ENCODE results near the gene MIEF1.

MIEF1 gene

DNA sequence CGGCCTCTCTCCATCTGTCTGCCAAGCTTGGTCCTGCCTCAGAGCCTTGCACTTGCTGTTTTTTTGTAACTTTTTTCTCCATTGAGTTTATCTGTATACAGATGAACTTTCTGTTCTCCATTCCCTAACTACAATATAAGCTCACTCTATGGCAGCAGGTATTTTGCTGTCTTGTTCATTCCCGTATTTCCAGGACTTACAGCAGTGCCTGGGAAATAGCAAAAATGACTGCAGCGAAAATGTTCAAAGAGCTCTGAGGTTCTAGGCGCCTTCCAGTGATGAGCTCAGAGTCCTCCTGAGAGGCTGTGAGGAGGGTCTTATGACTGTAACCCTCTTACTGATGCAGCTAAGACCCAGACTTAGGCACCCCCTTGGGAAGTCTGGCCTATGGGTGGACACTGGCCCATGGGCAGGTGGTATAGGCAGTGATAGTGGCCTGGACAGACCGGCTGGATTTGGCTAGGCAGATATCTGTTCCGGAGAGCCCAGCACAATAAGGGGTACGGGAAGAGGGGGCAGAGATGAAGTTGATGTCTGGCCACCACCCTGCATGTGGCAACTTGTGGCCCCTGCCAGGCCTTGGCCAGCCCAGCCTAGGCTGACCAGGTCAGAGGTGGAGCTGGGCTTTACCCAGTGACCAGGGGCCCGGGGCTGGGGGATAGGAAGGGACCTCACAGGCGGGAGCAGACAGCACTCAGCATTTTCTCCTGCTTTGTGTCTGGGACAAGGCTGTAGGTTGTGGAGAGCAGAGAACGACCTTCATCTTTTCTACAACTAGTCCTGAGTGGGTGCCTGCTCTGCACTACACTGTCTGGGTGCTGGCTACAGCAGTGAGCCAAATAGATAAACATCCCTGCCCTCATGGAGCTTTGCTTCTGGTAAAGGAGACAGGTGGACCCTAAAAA lies 22.9 kb downstream of the MIEF1 start:
- peaks cover 32% of the 10 kb centered on the region for H3K36me3 ChIP-seq (ENCODE audit: control insufficient read depth, insufficient read depth, low read length)
- H3K27ac ChIP-seq (ENCODE audit: low read depth, low read length) = no peak overlapping the region

GRCh38 chr22:39525658-39525975 lies 23.5 kb downstream of the MIEF1 start:
- no peak overlapping the region for H3K4me3 ChIP-seq (ENCODE audit: low read length)
- no peak overlapping the region for H3K9ac ChIP-seq (ENCODE audit: low read length)
- peaks cover 25% of the 10 kb centered on the region for H3K79me1 ChIP-seq (ENCODE audit: low read length)
- no peak overlapping the region for H3K4me2 ChIP-seq (ENCODE audit: low read length)
- H3K23ac ChIP-seq (ENCODE audit: low read length) = no peak overlapping the region
- peaks cover 32% of the 10 kb centered on the region for H3K36me3 ChIP-seq (ENCODE audit: control insufficient read depth, insufficient read depth, low read length)
- H3K56ac ChIP-seq (ENCODE audit: low read length) = peak overlapping the region; percentile 49
- no peak overlapping the region for H2BK120ac ChIP-seq (ENCODE audit: low read depth, low read length)
- H3K79me2 ChIP-seq (ENCODE audit: control insufficient read depth, insufficient read depth, low read length) = peaks cover 30% of the 10 kb centered on the region
- no peak overlapping the region for H3K27ac ChIP-seq (ENCODE audit: low read depth, low read length)
- no peak for DNase-seq
- H2AK5ac ChIP-seq (ENCODE audit: low read length) = no peak overlapping the region
- no peak overlapping the region for H3K18ac ChIP-seq (ENCODE audit: low read length)
- H4K8ac ChIP-seq (ENCODE audit: low read depth, low read length) = no peak overlapping the region
- H2BK15ac ChIP-seq (replicated peaks; ENCODE audit: low read depth) = no peak overlapping the region
- no peaks in the 10 kb centered on the region for H3K27me3 ChIP-seq (ENCODE audit: insufficient read depth, low read length, poor library complexity)
- H3K4ac ChIP-seq (ENCODE audit: low read depth, low read length) = no peak overlapping the region
- peaks cover 2% of the 10 kb centered on the region for H3K4me1 ChIP-seq (ENCODE audit: control insufficient read depth, low read depth, low read length)
- no CpG with 5 or more reads among the region's 4 CpGs for WGBS (ENCODE audit: extremely low coverage, insufficient coverage, low lambda C conversion rate)
- H4K5ac ChIP-seq (ENCODE audit: low read length) = no peak overlapping the region
- H2BK5ac ChIP-seq (ENCODE audit: low read length) = no peak overlapping the region

More for the DNA sequence above, 22.9 kb downstream of the MIEF1 start:
- H3K18ac ChIP-seq (ENCODE audit: low read length) = no peak overlapping the region
- H2AK5ac ChIP-seq (ENCODE audit: low read length) = no peak overlapping the region
- WGBS (ENCODE audit: extremely low coverage, insufficient coverage, low lambda C conversion rate) = no CpG with 5 or more reads among the region's 10 CpGs
- no peak overlapping the region for H3K9ac ChIP-seq (ENCODE audit: low read length)
- H4K8ac ChIP-seq (ENCODE audit: low read depth, low read length) = no peak overlapping the region
- peak overlapping the region; percentile 49 for H3K56ac ChIP-seq (ENCODE audit: low read length)
- H3K79me1 ChIP-seq (ENCODE audit: low read length) = peaks cover 25% of the 10 kb centered on the region
- H3K79me2 ChIP-seq (ENCODE audit: control insufficient read depth, insufficient read depth, low read length) = peaks cover 32% of the 10 kb centered on the region
- no peak overlapping the region for H3K4me3 ChIP-seq (ENCODE audit: low read length)
- no peak overlapping the region for H2BK15ac ChIP-seq (replicated peaks; ENCODE audit: low read depth)
- DNase-seq = no peak
- H2BK120ac ChIP-seq (ENCODE audit: low read depth, low read length) = no peak overlapping the region
- no peak overlapping the region for H3K4ac ChIP-seq (ENCODE audit: low read depth, low read length)
- no peak overlapping the region for H4K5ac ChIP-seq (ENCODE audit: low read length)
- peaks cover 2% of the 10 kb centered on the region for H3K4me1 ChIP-seq (ENCODE audit: control insufficient read depth, low read depth, low read length)
- no peaks in the 10 kb centered on the region for H3K27me3 ChIP-seq (ENCODE audit: insufficient read depth, low read length, poor library complexity)
- no peak overlapping the region for H2BK5ac ChIP-seq (ENCODE audit: low read length)
- no peak overlapping the region for H3K4me2 ChIP-seq (ENCODE audit: low read length)
- no peak overlapping the region for H3K23ac ChIP-seq (ENCODE audit: low read length)

- Histone ChIP-seq H3K56ac (ENCODE audit: low read length) (no peak overlapping the region), H3K23ac (ENCODE audit: low read length) (no peak overlapping the region), H3K4me1 (ENCODE audit: control insufficient read depth, low read depth, low read length) (peaks cover 7% of the 10 kb centered on the region), H4K8ac (ENCODE audit: low read depth, low read length) (no peak overlapping the region), H3K18ac (ENCODE audit: low read length) (no peak overlapping the region), H3K4me3 (ENCODE audit: low read length) (no peak overlapping the region), H2BK120ac (ENCODE audit: low read depth, low read length) (no peak overlapping the region), H3K79me2 (ENCODE audit: control insufficient read depth, insufficient read depth, low read length) (peaks cover 27% of the 10 kb centered on the region), H3K79me1 (ENCODE audit: low read length) (peaks cover 29% of the 10 kb centered on the region), H2BK5ac (ENCODE audit: low read length) (no peak overlapping the region), H3K27ac (ENCODE audit: low read depth, low read length) (no peak overlapping the region), H3K27me3 (ENCODE audit: insufficient read depth, low read length, poor library complexity) (no peaks in the 10 kb centered on the region), H3K4ac (ENCODE audit: low read depth, low read length) (no peak overlapping the region), H3K9ac (ENCODE audit: low read length) (no peak overlapping the region), H3K36me3 (ENCODE audit: control insufficient read depth, insufficient read depth, low read length) (peaks cover 27% of the 10 kb centered on the region), H3K4me2 (ENCODE audit: low read length) (no peak overlapping the region), H4K5ac (ENCODE audit: low read length) (no peak overlapping the region), H2AK5ac (ENCODE audit: low read length) (no peak overlapping the region), H2BK15ac (replicated peaks; ENCODE audit: low read depth) (no peak overlapping the region)
- WGBS (ENCODE audit: extremely low coverage, insufficient coverage, low lambda C conversion rate) = no CpG with 5 or more reads among the region's 4 CpGs
- DNase-seq = peak; percentile 44
These were observed 24.7 kb downstream of the MIEF1 start for GRCh38 chr22:39526736-39527171.

DNA sequence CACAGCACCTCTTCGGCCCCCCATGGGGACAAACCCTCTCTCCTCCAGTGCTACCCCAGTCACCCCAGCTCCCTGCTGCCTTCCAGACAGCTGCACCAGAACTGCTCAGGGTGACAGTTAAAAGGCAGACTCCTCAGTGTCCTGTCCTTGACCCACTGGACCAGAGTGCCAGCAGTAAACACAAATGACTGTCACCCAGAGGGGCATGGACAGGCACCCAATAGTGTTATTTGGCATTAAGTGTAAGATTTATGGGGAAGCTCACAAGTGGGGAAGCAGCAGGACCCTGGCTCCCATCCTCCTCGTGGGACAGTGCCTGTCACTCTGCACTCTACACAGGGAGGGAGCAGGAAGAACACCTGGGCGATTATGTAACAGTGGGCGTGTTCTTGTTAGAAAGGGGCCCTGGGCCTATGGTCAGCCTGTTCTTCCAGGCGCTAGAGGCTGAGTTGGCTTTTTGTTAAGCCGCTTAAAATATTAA lies 25.4 kb downstream of the MIEF1 start:
- no peak overlapping the region for H2AK5ac ChIP-seq (ENCODE audit: low read length)
- peaks cover 33% of the 10 kb centered on the region for H3K79me1 ChIP-seq (ENCODE audit: low read length)
- H2BK5ac ChIP-seq (ENCODE audit: low read length) = no peak overlapping the region
- H3K27ac ChIP-seq (ENCODE audit: low read depth, low read length) = no peak overlapping the region
- no peaks in the 10 kb centered on the region for H3K27me3 ChIP-seq (ENCODE audit: insufficient read depth, low read length, poor library complexity)
- H3K23ac ChIP-seq (ENCODE audit: low read length) = no peak overlapping the region
- H3K4me3 ChIP-seq (ENCODE audit: low read length) = no peak overlapping the region
- peaks cover 27% of the 10 kb centered on the region for H3K79me2 ChIP-seq (ENCODE audit: control insufficient read depth, insufficient read depth, low read length)
- H3K18ac ChIP-seq (ENCODE audit: low read length) = no peak overlapping the region
- no peak overlapping the region for H2BK120ac ChIP-seq (ENCODE audit: low read depth, low read length)
- H4K8ac ChIP-seq (ENCODE audit: low read depth, low read length) = no peak overlapping the region
- no peak overlapping the region for H4K5ac ChIP-seq (ENCODE audit: low read length)
- DNase-seq = peak; percentile 63
- H3K4me1 ChIP-seq (ENCODE audit: control insufficient read depth, low read depth, low read length) = peaks cover 7% of the 10 kb centered on the region
- no peak overlapping the region for H3K9ac ChIP-seq (ENCODE audit: low read length)
- no peak overlapping the region for H2BK15ac ChIP-seq (replicated peaks; ENCODE audit: low read depth)
- H3K36me3 ChIP-seq (ENCODE audit: control insufficient read depth, insufficient read depth, low read length) = peaks cover 24% of the 10 kb centered on the region
- WGBS (ENCODE audit: extremely low coverage, insufficient coverage, low lambda C conversion rate) = no CpG with 5 or more reads among the region's 6 CpGs
- no peak overlapping the region for H3K56ac ChIP-seq (ENCODE audit: low read length)
- no peak overlapping the region for H3K4ac ChIP-seq (ENCODE audit: low read depth, low read length)
- H3K4me2 ChIP-seq (ENCODE audit: low read length) = no peak overlapping the region

DNA sequence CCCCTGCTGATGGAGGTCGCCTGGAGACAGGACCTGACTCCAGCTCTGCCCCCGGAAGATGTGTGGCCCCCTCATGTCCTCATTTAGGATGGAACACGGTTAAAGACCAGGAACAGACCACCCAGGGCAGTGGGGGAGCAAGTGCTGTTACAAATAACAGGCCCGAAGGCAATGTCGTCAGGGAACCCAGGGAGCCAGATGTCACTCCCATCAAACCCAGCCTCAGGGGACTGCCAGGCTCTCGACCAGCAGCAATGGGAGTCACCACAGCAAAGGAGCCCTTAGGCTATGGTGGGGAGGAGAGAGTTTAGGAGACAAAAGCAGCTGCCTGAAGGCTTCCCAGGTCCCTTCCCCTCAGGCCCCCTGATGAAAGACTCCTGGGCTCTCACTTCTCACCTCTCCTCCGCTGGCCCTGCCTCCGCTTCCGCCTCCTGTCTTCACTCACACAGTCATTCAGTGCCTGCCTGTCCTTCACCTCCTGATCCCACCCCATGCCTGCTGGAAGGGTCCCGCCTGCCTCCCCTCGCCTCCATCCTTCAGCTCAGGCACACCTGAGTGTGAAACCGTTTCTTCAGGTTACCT lies 26.1 kb downstream of the MIEF1 start:
- Histone ChIP-seq H3K79me2 (ENCODE audit: control insufficient read depth, insufficient read depth, low read length) (peaks cover 20% of the 10 kb centered on the region), H3K36me3 (ENCODE audit: control insufficient read depth, insufficient read depth, low read length) (peaks cover 18% of the 10 kb centered on the region), H2AK5ac (ENCODE audit: low read length) (no peak overlapping the region), H3K23ac (ENCODE audit: low read length) (peak overlapping the region; percentile 33), H2BK120ac (ENCODE audit: low read depth, low read length) (no peak overlapping the region), H3K79me1 (ENCODE audit: low read length) (peaks cover 27% of the 10 kb centered on the region), H3K9ac (ENCODE audit: low read length) (no peak overlapping the region), H2BK15ac (replicated peaks; ENCODE audit: low read depth) (no peak overlapping the region), H3K4me2 (ENCODE audit: low read length) (no peak overlapping the region), H3K56ac (ENCODE audit: low read length) (peak overlapping the region; percentile 51), H3K27me3 (ENCODE audit: insufficient read depth, low read length, poor library complexity) (no peaks in the 10 kb centered on the region), H3K18ac (ENCODE audit: low read length) (no peak overlapping the region), H2BK5ac (ENCODE audit: low read length) (no peak overlapping the region), H3K27ac (ENCODE audit: low read depth, low read length) (no peak overlapping the region), H3K4ac (ENCODE audit: low read depth, low read length) (no peak overlapping the region), H3K4me3 (ENCODE audit: low read length) (no peak overlapping the region), H4K8ac (ENCODE audit: low read depth, low read length) (no peak overlapping the region), H4K5ac (ENCODE audit: low read length) (no peak overlapping the region), H3K4me1 (ENCODE audit: control insufficient read depth, low read depth, low read length) (peaks cover 5% of the 10 kb centered on the region)
- WGBS (ENCODE audit: extremely low coverage, insufficient coverage, low lambda C conversion rate) = no CpG with 5 or more reads among the region's 12 CpGs
- DNase-seq = peak; percentile 74

All from mesendoderm (in vitro differentiated cells).